Measurements from ENCODE around the gene MEIOC. TPM values are rescaled to one million over a fixed set of nuclear protein-coding genes. Genes with fewer than 3 reads are reported as not detected.
"Not testable (repeated sequence)": the region's sequence is repeated elsewhere in the genome, so short reads cannot be mapped to it uniquely, and the experiment has no call there.

Gene MEIOC
- total RNA-seq, 6 donors from 2014 or later = 0.17 TPM; not detected in 5

- no peak for DNase-seq
- no peaks in the 10 kb centered on the region for H3K36me3 ChIP-seq
- H3K4me1 ChIP-seq = no peaks in the 10 kb centered on the region
- no peak for ATAC-seq (ENCODE audit: low FRiP score in 2 of 2)
- TF ChIP-seq POLR2AphosphoS5 (IDR thresholded peaks at IDR 0.05) (no peak), CTCF (IDR thresholded peaks at IDR 0.05) (no peak), EP300 (IDR thresholded peaks at IDR 0.05) (no peak), POLR2A (IDR thresholded peaks at IDR 0.05) (no peak)
- H3K27ac ChIP-seq = no peak overlapping the region
- H3K9me3 ChIP-seq = no peaks in the 10 kb centered on the region
- no peak overlapping the region for H3K4me3 ChIP-seq
- no peaks in the 10 kb centered on the region for H3K27me3 ChIP-seq
- WGBS, 2 donors = 91 to 97% methylated on average over 1 of the region's 1 CpG
Observed at GRCh38 chr17:44664867-44665266, 8.6 kb downstream of the MEIOC start.

DNA sequence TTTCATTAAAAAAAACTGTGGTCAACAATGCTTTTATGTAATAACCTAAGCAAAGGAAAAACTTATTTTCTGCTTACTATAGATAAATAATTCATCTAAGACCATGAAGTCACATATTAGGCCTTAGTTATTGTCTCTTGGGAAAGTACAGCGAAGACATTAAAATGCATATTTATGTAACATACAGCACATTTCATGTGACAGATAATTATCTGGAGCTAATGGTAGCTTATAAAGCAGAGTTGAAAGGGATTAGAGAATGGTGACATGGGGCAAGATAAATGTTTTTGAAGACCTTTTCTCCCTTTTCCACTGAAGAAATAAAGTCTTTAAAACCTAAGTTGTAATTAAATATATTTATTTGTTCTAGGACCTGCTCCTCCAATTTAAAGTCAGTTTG is 9.7 kb downstream of the MEIOC start:
- DNase-seq (no peak), ATAC-seq (ENCODE audit: low FRiP score in 2 of 2) (no peak)
- H3K4me1 ChIP-seq = no peaks in the 10 kb centered on the region
- no peak overlapping the region for H3K4me3 ChIP-seq
- 84 to 88% methylated on average over 1 of the region's 1 CpG for WGBS, 2 donors
- H3K27ac ChIP-seq = no peak overlapping the region
- no peaks in the 10 kb centered on the region for H3K36me3 ChIP-seq
- TF ChIP-seq POLR2AphosphoS5 (IDR thresholded peaks at IDR 0.05) (no peak), EP300 (IDR thresholded peaks at IDR 0.05) (no peak), POLR2A (IDR thresholded peaks at IDR 0.05) (no peak), CTCF (IDR thresholded peaks at IDR 0.05) (no peak)
- H3K27me3 ChIP-seq = no peaks in the 10 kb centered on the region
- H3K9me3 ChIP-seq = no peaks in the 10 kb centered on the region

DNA sequence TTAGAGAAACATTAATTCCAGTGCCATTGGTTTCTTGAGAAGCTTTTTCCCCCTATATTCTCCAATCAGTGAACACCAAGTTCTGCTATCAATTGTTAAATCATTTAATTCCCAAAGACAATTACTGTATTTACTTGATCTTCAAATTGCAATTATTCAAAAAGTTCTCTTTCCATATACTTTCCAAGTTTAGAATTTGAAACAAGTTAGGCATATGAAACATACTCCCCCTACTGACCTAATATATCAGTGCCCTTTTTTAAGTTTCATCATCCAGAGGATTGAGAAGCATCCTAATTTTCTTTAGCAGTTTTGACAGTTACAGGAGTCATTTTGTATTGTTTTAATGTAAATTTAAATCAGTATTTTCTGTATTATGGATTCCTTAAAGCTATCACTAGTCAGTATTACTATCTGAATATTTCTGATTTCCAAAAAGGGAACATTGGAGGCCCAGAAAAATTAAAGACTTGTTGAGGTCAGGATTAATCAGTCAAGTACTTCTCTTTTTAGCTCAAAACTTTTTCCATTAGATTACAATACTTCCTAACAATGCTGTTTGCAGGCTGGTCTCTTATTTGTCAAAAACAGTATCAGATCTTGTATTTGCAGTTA is 16.3 kb downstream of the MEIOC start:
- no peak for TF ChIP-seq POLR2A (IDR thresholded peaks at IDR 0.05)
- peak in 5 of 6 experiments; percentile 25 to 36 (median 27) for TF ChIP-seq CTCF (IDR thresholded peaks at IDR 0.05)
- TF ChIP-seq EP300 (IDR thresholded peaks at IDR 0.05) = no peak
- no peaks in the 10 kb centered on the region for H3K4me1 ChIP-seq
- no peaks in the 10 kb centered on the region for H3K9me3 ChIP-seq
- H3K36me3 ChIP-seq = peaks cover 0 to under 1% (median 0%) of the 10 kb centered on the region in 4 donors
- ATAC-seq (ENCODE audit: low FRiP score in 2 of 2) (no peak), DNase-seq (no peak)
- no peaks in the 10 kb centered on the region for H3K27me3 ChIP-seq
- H3K4me3 ChIP-seq = no peak overlapping the region
- H3K27ac ChIP-seq = no peak overlapping the region

DNA sequence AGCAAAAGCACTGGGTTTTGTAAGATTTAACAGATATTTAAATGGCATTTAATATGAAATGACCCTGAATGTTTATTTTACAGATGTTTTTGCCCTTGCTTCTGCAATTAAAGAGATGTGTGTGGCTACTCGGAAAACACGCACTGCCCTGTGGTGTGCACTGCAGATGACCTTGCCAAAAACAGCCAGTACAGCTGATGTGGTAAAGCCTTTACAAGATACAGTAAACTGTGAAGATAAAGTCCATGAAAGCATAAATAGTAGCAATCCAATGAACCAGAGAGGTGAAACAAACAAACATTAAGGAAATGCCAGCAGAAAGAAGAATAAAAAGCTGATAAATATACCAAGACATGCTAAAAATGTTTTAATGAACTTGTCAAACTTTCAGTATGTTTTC is 17.6 kb downstream of the MEIOC start:
- WGBS, 2 donors = 68 to 87% methylated on average over 2 of the region's 2 CpGs
- no peak for ATAC-seq (ENCODE audit: low FRiP score in 2 of 2)
- no peak for TF ChIP-seq EP300 (IDR thresholded peaks at IDR 0.05)
- TF ChIP-seq CTCF (IDR thresholded peaks at IDR 0.05) = no peak
- no peak for TF ChIP-seq POLR2AphosphoS5 (IDR thresholded peaks at IDR 0.05)
- no peak for TF ChIP-seq POLR2A (IDR thresholded peaks at IDR 0.05)

GRCh38 chr17:44677136-44677535 is 20.9 kb downstream of the MEIOC start:
- TF ChIP-seq EP300 (IDR thresholded peaks at IDR 0.05) = no peak
- Histone ChIP-seq H3K27me3 (no peaks in the 10 kb centered on the region), H3K9me3 (no peaks in the 10 kb centered on the region), H3K4me3 (no peak overlapping the region), H3K36me3 (peaks cover 0 to 43% (median 28%) of the 10 kb centered on the region in 4 donors), H3K27ac (no peak overlapping the region), H3K4me1 (no peaks in the 10 kb centered on the region)
- 69 to 71% methylated on average over 2 of the region's 2 CpGs for WGBS, 2 donors
- DNase-seq (no peak), ATAC-seq (ENCODE audit: low FRiP score in 2 of 2) (no peak)

More for the DNA sequence above, 17.6 kb downstream of the MEIOC start:
- no peak for DNase-seq
- Histone ChIP-seq H3K4me1 (no peaks in the 10 kb centered on the region), H3K4me3 (no peak overlapping the region), H3K9me3 (no peaks in the 10 kb centered on the region), H3K27me3 (no peaks in the 10 kb centered on the region), H3K27ac (no peak overlapping the region), H3K36me3 (peaks cover 0 to 14% (median 7%) of the 10 kb centered on the region in 4 donors)

GRCh38 chr17:44683303-44683702 is 27.0 kb downstream of the MEIOC start:
- not testable (repeated sequence) for H3K4me1 ChIP-seq; ATAC-seq (ENCODE audit: low FRiP score in 2 of 2); H3K9me3 ChIP-seq; H3K27me3 ChIP-seq; H3K27ac ChIP-seq; H3K4me3 ChIP-seq
- peak in 1 of 2 donors; percentile 26 for DNase-seq
- H3K36me3 ChIP-seq = peaks cover 0 to 77% (median 40%) of the 10 kb centered on the region in 4 donors
- 72 to 78% methylated on average over 4 of the region's 4 CpGs for WGBS, 2 donors
